ENCODE results near the gene SPTAN1. TPM values are rescaled to one million over a fixed set of nuclear protein-coding genes. Genes with fewer than 3 reads are reported as not detected.

SPTAN1 gene
- total RNA-seq, 1 experiment from 2014 or later = 111 TPM

DNA sequence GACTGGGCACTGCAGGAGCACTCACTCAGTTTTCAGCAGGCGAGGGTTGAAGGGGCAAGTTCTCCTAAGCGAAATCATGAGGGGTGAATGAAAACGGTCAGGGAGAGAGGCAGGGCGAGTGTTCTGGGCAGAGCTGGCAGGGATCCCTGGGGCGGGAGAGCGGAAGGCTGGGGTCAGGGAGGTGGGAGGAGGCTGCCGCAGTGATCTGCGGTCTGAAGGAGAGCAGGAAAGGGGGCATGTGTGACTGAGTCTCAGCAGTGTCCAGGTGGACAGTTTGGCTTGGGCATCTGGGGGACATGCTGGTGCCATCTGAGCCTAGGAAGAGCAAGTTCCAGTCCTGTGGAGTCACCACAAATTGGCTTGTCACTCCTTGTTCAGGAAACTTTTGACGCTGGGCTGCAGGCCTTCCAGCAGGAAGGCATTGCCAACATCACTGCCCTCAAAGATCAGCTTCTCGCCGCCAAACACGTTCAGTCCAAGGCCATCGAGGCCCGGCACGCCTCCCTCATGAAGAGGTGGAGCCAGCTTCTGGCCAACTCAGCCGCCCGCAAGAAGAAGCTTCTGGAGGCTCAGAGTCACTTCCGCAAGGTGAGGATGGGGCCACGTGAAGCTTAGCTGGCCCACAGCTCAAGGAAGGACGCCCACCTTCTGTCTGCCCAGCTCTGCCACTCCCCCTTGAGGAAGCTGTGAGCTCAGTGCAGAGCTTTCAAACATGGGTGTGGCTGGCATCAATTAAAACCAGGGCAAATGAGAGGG, 73.2 kb downstream of the SPTAN1 start:
- H3K36me3 ChIP-seq (ENCODE audit: control insufficient read depth in 1 of 2, insufficient read depth in 2 of 2, low read length in 2 of 2) = peaks cover 21 to 30% of the 10 kb centered on the region in 2 experiments; a peak in 3 of 4 replicates
- H3K9me2 ChIP-seq (ENCODE audit: insufficient read depth) = no peaks in the 10 kb centered on the region
- no peak overlapping the region for H2AFZ ChIP-seq (ENCODE audit: low read depth, low read length, poor library complexity, severe bottlenecking)
- ChIA-PET CTCF (interaction anchor here (0.9 to 1.6 kb wide), 2 partner anchors 10 to 187 kb away, joined by 3 to 6 read pairs; no protein-coding TSS in a partner anchor), RAD21 (ENCODE audit: low non-redundant PET in 1 of 2, low total read pairs in 2 of 2, uncharacterized antibody in 2 of 2, unreplicated experiment in 2 of 2) (no interaction called here), POLR2A (interaction anchor here (1.3 kb wide), 1 partner anchor 11 kb away, joined by 3 read pairs; no protein-coding TSS in a partner anchor)
- H4K20me1 ChIP-seq (ENCODE audit: insufficient read depth) = no peaks in the 10 kb centered on the region
- no peak for ATAC-seq
- no peaks in the 10 kb centered on the region for H3K79me2 ChIP-seq (ENCODE audit: insufficient read depth, low read length)
- intact Hi-C loops (cut with micrococcal nuclease) = no loop called here
- DNase-seq (ENCODE audit: low read depth, low spot score) = no peak
- peaks cover 0 to 10% of the 10 kb centered on the region in 2 experiments; a peak in 2 of 4 replicates for H3K4me1 ChIP-seq (ENCODE audit: control insufficient read depth in 1 of 2, insufficient read depth in 2 of 2, low read length in 2 of 2)
- H3K27me3 ChIP-seq (ENCODE audit: insufficient read depth, low read length) = no peaks in the 10 kb centered on the region
- no peak overlapping the region for H3K4me2 ChIP-seq (ENCODE audit: low read length)
- TF ChIP-seq, protein P1, sequence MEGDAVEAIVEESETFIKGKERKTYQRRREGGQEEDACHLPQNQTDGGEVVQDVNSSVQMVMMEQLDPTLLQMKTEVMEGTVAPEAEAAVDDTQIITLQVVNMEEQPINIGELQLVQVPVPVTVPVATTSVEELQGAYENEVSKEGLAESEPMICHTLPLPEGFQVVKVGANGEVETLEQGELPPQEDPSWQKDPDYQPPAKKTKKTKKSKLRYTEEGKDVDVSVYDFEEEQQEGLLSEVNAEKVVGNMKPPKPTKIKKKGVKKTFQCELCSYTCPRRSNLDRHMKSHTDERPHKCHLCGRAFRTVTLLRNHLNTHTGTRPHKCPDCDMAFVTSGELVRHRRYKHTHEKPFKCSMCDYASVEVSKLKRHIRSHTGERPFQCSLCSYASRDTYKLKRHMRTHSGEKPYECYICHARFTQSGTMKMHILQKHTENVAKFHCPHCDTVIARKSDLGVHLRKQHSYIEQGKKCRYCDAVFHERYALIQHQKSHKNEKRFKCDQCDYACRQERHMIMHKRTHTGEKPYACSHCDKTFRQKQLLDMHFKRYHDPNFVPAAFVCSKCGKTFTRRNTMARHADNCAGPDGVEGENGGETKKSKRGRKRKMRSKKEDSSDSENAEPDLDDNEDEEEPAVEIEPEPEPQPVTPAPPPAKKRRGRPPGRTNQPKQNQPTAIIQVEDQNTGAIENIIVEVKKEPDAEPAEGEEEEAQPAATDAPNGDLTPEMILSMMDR (IDR thresholded peaks at IDR 0.05 in 2 of 3, conservative IDR thresholded peaks at IDR 0.05 in 1 of 3; ENCODE audit: borderline replicate concordance in 1 of 3, insufficient read depth in 1 of 3, low read depth in 2 of 3, low read length in 2 of 3) = peak in 2 of 3 experiments; percentile 13 to 15; a peak in 2 of 6 replicates
- TF ChIP-seq, protein P2, sequence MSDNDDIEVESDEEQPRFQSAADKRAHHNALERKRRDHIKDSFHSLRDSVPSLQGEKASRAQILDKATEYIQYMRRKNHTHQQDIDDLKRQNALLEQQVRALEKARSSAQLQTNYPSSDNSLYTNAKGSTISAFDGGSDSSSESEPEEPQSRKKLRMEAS (IDR thresholded peaks at IDR 0.05) = no peak
- TF ChIP-seq CEBPB (IDR thresholded peaks at IDR 0.05; ENCODE audit: low read depth) (no peak), EZH2phosphoT487 (IDR thresholded peaks at IDR 0.05; ENCODE audit: borderline replicate concordance) (no peak), EZH2 (IDR thresholded peaks at IDR 0.05) (no peak)
- no TSS peak for BruUV-seq (replicated peaks)
- H3K4me3 ChIP-seq (replicated peaks in 1 of 2; ENCODE audit: low read depth in 1 of 2, low read length in 2 of 2) = no peak overlapping the region
- no peak overlapping the region for H3K9ac ChIP-seq (ENCODE audit: low read length)
- no peaks in the 10 kb centered on the region for H3K9me3 ChIP-seq (ENCODE audit: control insufficient read depth in 1 of 2, insufficient read depth in 1 of 2, low read depth in 1 of 2, low read length in 2 of 2)
- H3K27ac ChIP-seq (ENCODE audit: low read depth, low read length) = no peak overlapping the region
